Colonic mucosa (tissue), 4 donors: ENCODE measurements around the gene EDARADD. TPM values are rescaled to one million over a fixed set of nuclear protein-coding genes. Genes with fewer than 3 reads are reported as not detected.

Source experiments
- DNase-seq: peaks from one replicate; pipeline ENCODE4 v3.0.0-alpha.2; 2020
- H3K27ac ChIP-seq: fragments of 200-600 bp; one replicate; pipeline ENCODE4 v1.8.0; 2021
- H3K27me3 ChIP-seq: fragments of 200-600 bp; one replicate; pipeline ENCODE4 v1.8.0; 2021
- H3K36me3 ChIP-seq: fragments of 200-600 bp; one replicate; pipeline ENCODE4 v1.8.0; 2021
- H3K4me1 ChIP-seq: fragments of 200-600 bp; one replicate; pipeline ENCODE4 v1.8.0; 2021; ENCODE audit warnings: mild to moderate bottlenecking
- H3K4me3 ChIP-seq: fragments of 200-600 bp; one replicate; pipeline ENCODE4 v1.8.0; 2021
- H3K9ac ChIP-seq, 2 donors: one replicate each; pipeline ENCODE4 v1.7.0; 2013; ENCODE audit warnings: control low read depth in 2 of 2, low read depth in 2 of 2, low read length in 2 of 2
- H3K9me3 ChIP-seq: fragments of 200-600 bp; one replicate; pipeline ENCODE4 v1.8.0; 2021
- CTCF ChIP-seq: fragments of 200-600 bp; IDR thresholded peaks from one replicate; pipeline ENCODE4 v1.8.0; 2022; ENCODE audit warnings: antibody characterized with exemption, mild to moderate bottlenecking
- intact Hi-C: fragments of 100-400 bp; cut with DNase I; formaldehyde crosslinking; loops from one replicate; pipeline ENCODE4 v1.14.1; 2022
- total RNA-seq, 2 donors: library from RNA; stranded (reverse); fragmentation: NEBNext Ultra II Directional in 1 of 2; extraction: Animal tissue kit (Norgen Biotek cat#: 25700) in 1 of 2; gene quantifications; one replicate each; pipeline ENCODE4 v1.2.1, GENCODE V29; 2021
- donor health status: healthy.
- donor health status: DM: no; HTN: no; CAD: no.
- donor health status: DM: no; HTN: no; CAD: no.

EDARADD gene
- total RNA-seq, 2 donors from 2014 or later = 0.17 to 0.27 TPM

GRCh38 chr1:236353813-236354212, 40.3 kb upstream of the EDARADD start:
- H3K9me3 ChIP-seq = no peaks in the 10 kb centered on the region
- H3K27ac ChIP-seq = no peak overlapping the region
- intact Hi-C loops = no loop called here
- H3K4me3 ChIP-seq = no peak overlapping the region
- no peak for DNase-seq
- no peaks in the 10 kb centered on the region for H3K27me3 ChIP-seq
- TF ChIP-seq CTCF = no peak
- no peak overlapping the region for H3K9ac ChIP-seq
- H3K36me3 ChIP-seq = no peaks in the 10 kb centered on the region
- no peaks in the 10 kb centered on the region for H3K4me1 ChIP-seq

GRCh38 chr1:236354330-236355147, 39.5 kb upstream of the EDARADD start:
- no peak overlapping the region for H3K4me3 ChIP-seq
- no peak for DNase-seq
- TF ChIP-seq CTCF = no peak
- no peaks in the 10 kb centered on the region for H3K4me1 ChIP-seq
- H3K27me3 ChIP-seq = no peaks in the 10 kb centered on the region
- no peak overlapping the region for H3K27ac ChIP-seq
- no peak overlapping the region for H3K9ac ChIP-seq
- no peaks in the 10 kb centered on the region for H3K36me3 ChIP-seq
- intact Hi-C loops = no loop called here
- H3K9me3 ChIP-seq = no peaks in the 10 kb centered on the region

GRCh38 chr1:236356141-236356540, 37.9 kb upstream of the EDARADD start:
- Histone ChIP-seq H3K36me3 (no peaks in the 10 kb centered on the region), H3K27ac (no peak overlapping the region)

GRCh38 chr1:236361909-236362590, 32.0 kb upstream of the EDARADD start:
- Histone ChIP-seq H3K4me3 (no peak overlapping the region), H3K27me3 (no peaks in the 10 kb centered on the region), H3K4me1 (no peaks in the 10 kb centered on the region), H3K27ac (no peak overlapping the region), H3K9ac (no peak overlapping the region), H3K36me3 (no peaks in the 10 kb centered on the region), H3K9me3 (no peaks in the 10 kb centered on the region)
- intact Hi-C loops = no loop called here
- TF ChIP-seq CTCF = no peak
- no peak for DNase-seq

More at GRCh38 chr1:236356141-236356540, 37.9 kb upstream of the EDARADD start:
- Histone ChIP-seq H3K27me3 (no peaks in the 10 kb centered on the region), H3K4me1 (no peaks in the 10 kb centered on the region), H3K4me3 (no peak overlapping the region), H3K9me3 (no peaks in the 10 kb centered on the region), H3K9ac (no peak overlapping the region)
- intact Hi-C loops = no loop called here
- no peak for DNase-seq
- TF ChIP-seq CTCF = no peak

- Histone ChIP-seq H3K4me1 (no peaks in the 10 kb centered on the region), H3K9ac (no peak overlapping the region), H3K4me3 (no peak overlapping the region), H3K27ac (no peak overlapping the region), H3K9me3 (no peaks in the 10 kb centered on the region), H3K27me3 (no peaks in the 10 kb centered on the region), H3K36me3 (no peaks in the 10 kb centered on the region)
- DNase-seq = no peak
- TF ChIP-seq CTCF = no peak
- intact Hi-C loops = no loop called here
Observed at GRCh38 chr1:236363237-236363636, 30.8 kb upstream of the EDARADD start.
